Urinary bladder (tissue), 4 donors: ENCODE results near the gene BCCIP. TPM values are rescaled to one million over a fixed set of nuclear protein-coding genes. Genes with fewer than 3 reads are reported as not detected.

Experiments
- DNase-seq: peaks from one replicate; pipeline ENCODE4 v3.0.0-alpha.2; 2015; ENCODE audit errors: extremely low spot score
- H3K27ac ChIP-seq: one replicate; pipeline ENCODE4 v1.5.1; 2013; ENCODE audit warnings: low read depth, mild to moderate bottlenecking, moderate library complexity
- H3K36me3 ChIP-seq: one replicate; pipeline ENCODE4 v1.6.1; 2013; ENCODE audit warnings: mild to moderate bottlenecking, moderate library complexity; ENCODE audit not compliant: insufficient read depth
- H3K4me1 ChIP-seq: one replicate; pipeline ENCODE4 v1.6.1; 2013; ENCODE audit warnings: mild to moderate bottlenecking, moderate library complexity; ENCODE audit not compliant: insufficient read depth
- H3K4me3 ChIP-seq: one replicate; pipeline ENCODE4 v1.5.1; 2013; ENCODE audit warnings: low read depth, low read length
- WGBS: extraction: QIAGEN DNeasy Blood & Tissue Kit; methylation state at CpG from one replicate; pipeline ENCODE4 v1.1.7; 2013; 5-methylcytosine and 5-hydroxymethylcytosine counted together
- polyA plus RNA-seq: library from polyadenylated mRNA; stranded (reverse); fragments of 200-250 nt; gene quantifications from one replicate; pipeline ENCODE4 v1.2.3, GENCODE V29; 2013
- total RNA-seq: library from RNA; depleted of rRNA; stranded (reverse); fragments of >200 nt; gene quantifications from one replicate; pipeline ENCODE4 v1.2.3, GENCODE V29; 2014
- donor health status: healthy with polysubstance abuse.
- donor health status: healthy.

The BCCIP gene
- total RNA-seq = 38.8 TPM
- 48.0 TPM for polyA plus RNA-seq

DNA sequence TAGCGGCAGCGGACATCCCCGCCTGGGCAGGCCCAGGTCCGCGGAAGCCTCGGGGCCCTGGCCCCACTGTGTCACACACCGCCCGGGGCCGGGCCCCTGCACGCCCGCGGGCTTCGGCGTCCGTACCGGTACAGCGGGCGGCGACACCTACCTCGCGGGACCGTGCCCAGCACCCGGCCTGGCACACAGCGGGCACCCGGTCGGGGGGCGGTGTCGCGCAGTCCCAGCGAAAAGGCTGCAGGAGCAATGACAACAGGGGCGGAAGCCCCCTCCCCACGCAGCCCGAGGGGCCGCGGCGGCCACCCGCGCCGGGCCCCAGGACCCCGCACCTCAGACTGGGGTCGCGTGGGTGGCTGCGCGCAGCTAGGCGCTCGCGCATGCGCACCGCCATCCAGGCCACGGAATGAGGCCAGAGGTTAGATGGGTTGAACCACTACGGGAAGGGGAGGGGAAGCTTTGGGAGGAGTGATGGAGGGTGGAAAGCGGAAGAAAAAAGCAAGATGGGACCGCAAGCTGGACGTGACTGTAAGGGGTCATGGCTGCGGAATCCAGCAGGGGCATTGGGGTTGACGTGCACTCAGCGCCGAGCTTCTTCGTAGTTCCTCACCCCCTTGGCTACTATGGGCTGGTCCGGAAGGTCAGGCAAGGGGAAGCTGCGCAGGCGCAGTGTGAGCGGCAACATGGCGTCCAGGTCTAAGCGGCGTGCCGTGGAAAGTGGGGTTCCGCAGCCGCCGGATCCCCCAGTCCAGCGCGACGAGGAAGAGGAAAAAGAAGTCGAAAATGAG is at the start of gene BCCIP, which contains the start of gene UROS:
Gene BCCIP, plus strand, starts transcription at position 669 of the 785 bp plus-strand sequence. Its CDS starts 12 bp downstream, at position 681.
Gene UROS, minus strand, starts transcription at position 381 of the 785 bp plus-strand sequence. CDS start 6,759 bp downstream, outside the sequence.
- Histone ChIP-seq H3K4me3 (peak within 1 kb of the TSS; percentile 84), H3K27ac (peak within 1 kb of the TSS; percentile 66), H3K4me1 (peaks cover 2% of the 10 kb centered on the region), H3K36me3 (peaks cover 2% of the 10 kb centered on the region)
- peak; percentile 85 for DNase-seq
- under 1% methylated on average over 74 of the region's 74 CpGs for WGBS

- H3K4me3 ChIP-seq = no peak overlapping the region
- no peaks in the 10 kb centered on the region for H3K4me1 ChIP-seq
- 91% methylated on average over 75 of the region's 75 CpGs for WGBS
- H3K36me3 ChIP-seq = no peaks in the 10 kb centered on the region
- DNase-seq = no peak
- H3K27ac ChIP-seq = no peak overlapping the region
These were observed 49.4 kb upstream of the BCCIP start for GRCh38 chr10:125773687-125774543.

- 93% methylated on average over 32 of the region's 32 CpGs for WGBS
- no peaks in the 10 kb centered on the region for H3K4me1 ChIP-seq
- DNase-seq = no peak
- no peaks in the 10 kb centered on the region for H3K36me3 ChIP-seq
- no peak overlapping the region for H3K27ac ChIP-seq
- H3K4me3 ChIP-seq = no peak overlapping the region
These were observed 48.7 kb upstream of the BCCIP start for GRCh38 chr10:125774581-125775191.

- no peak for DNase-seq
- whole genome bisulfite sequencing = 92% methylated on average over 26 of the region's 26 CpGs
- no peaks in the 10 kb centered on the region for H3K36me3 ChIP-seq
- no peak within 1 kb of the TSS for H3K27ac ChIP-seq
- H3K4me1 ChIP-seq = no peaks in the 10 kb centered on the region
- H3K4me3 ChIP-seq = no peak within 1 kb of the TSS
These were observed 47.7 kb upstream of the BCCIP start, which contains the start of gene MMP21 for GRCh38 chr10:125775491-125776106. Gene MMP21 (minus strand): TSS chr10:125775821. CDS start chr10:125775821, 0 bp downstream.

- H3K4me1 ChIP-seq = no peaks in the 10 kb centered on the region
- H3K27ac ChIP-seq = no peak overlapping the region
- no peak overlapping the region for H3K4me3 ChIP-seq
- WGBS = 91% methylated on average over 9 of the region's 9 CpGs
- no peak for DNase-seq
- H3K36me3 ChIP-seq = no peaks in the 10 kb centered on the region
These were observed 45.5 kb upstream of the BCCIP start for GRCh38 chr10:125777806-125778205.

DNA sequence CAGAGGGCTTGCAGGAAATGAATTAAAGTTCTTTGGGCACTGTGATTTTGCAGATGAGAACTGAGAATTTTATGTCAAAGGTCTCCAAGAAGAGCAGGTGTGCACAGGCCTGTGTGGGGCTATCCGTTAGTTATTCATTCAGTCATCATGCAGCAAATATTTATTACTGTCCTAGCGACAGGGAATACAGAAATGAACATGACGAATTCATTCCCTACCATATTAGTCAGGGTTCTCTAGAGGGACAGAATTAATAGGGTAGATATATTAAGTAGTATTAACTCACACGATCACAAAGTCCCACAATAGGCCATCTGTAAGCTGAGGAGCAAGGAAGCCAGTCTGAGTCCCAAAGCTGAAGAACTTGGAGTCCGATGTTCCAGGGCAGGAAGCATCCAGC is 44.8 kb upstream of the BCCIP start:
- Histone ChIP-seq H3K4me3 (no peak overlapping the region), H3K36me3 (no peaks in the 10 kb centered on the region), H3K4me1 (no peaks in the 10 kb centered on the region), H3K27ac (no peak overlapping the region)
- DNase-seq = no peak
- 60% methylated on average over 5 of the region's 5 CpGs for WGBS

DNA sequence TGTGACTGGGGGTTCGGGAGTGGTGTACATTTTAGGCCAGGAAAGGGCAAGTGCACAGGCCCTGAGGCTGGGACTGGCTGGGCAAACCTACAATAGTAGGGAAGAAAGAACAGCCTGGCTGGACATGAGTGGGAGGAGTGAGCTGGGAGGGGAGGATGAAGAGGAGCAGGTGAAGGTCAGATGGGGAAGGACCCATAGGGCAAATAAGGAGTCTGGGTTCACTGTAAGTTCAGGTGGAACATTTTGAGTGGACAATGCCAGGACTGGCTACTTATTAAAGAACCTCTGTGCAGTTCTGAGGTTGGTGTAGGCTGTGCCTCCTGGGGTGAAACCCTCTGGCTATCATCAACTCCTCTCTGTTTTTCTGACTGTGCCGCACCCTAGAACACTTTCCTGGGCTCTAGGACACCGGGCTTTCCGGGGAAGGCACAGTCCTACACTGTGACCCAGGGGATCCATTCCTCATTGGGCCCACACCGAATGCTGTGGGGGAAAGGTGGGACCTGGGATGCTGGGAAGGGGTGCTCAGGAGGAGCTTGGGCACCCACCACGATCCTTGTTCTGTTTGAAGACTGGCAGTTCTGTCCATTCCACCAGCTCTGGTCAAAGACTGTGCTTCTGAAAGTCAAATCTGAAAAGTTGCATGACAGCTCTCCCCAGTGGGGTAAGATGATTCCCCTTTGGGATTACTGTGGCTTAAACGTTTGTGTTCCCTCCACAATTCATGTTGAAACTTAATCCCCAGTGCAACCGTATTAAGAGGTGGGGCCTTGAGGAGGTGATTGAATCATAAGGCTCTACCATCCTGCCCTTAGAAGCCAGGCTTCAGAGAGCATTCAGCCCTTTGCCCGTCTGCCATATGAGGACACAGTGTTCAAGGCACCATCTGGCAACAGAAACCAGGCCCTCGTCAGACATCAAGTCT is 43.7 kb upstream of the BCCIP start:
- Histone ChIP-seq H3K4me3 (no peak overlapping the region), H3K36me3 (no peaks in the 10 kb centered on the region), H3K27ac (no peak overlapping the region), H3K4me1 (no peaks in the 10 kb centered on the region)
- 83% methylated on average over 10 of the region's 10 CpGs for WGBS
- DNase-seq = no peak

- H3K4me3 ChIP-seq = no peak overlapping the region
- H3K27ac ChIP-seq = no peak overlapping the region
- no peak for DNase-seq
- H3K36me3 ChIP-seq = no peaks in the 10 kb centered on the region
- no peaks in the 10 kb centered on the region for H3K4me1 ChIP-seq
- 95% methylated on average over 8 of the region's 8 CpGs for WGBS
These were observed 42.0 kb upstream of the BCCIP start for GRCh38 chr10:125781374-125781773.

DNA sequence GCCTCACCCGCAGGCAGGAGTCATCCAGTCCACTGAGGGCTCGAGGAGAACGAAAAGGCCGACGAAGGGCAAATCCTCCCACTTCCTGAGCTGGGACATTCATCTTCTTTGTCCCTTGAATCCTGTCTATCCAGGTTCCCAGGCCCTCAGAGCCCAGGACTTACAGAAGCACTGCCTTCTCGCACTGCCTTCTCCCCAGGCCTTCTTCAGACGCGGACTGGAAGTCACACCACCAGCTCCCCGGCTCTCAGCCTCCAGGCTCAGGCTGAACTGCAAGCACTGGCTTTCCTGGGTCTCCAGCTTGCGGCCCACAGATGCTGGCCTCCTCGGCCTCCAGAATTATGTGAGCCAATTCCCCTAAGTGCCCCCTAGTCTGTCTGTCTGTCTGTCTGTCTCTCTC is 41.3 kb upstream of the BCCIP start:
- no peak overlapping the region for H3K4me3 ChIP-seq
- WGBS = 89% methylated on average over 11 of the region's 11 CpGs
- no peaks in the 10 kb centered on the region for H3K36me3 ChIP-seq
- no peaks in the 10 kb centered on the region for H3K4me1 ChIP-seq
- no peak for DNase-seq
- H3K27ac ChIP-seq = no peak overlapping the region

DNA sequence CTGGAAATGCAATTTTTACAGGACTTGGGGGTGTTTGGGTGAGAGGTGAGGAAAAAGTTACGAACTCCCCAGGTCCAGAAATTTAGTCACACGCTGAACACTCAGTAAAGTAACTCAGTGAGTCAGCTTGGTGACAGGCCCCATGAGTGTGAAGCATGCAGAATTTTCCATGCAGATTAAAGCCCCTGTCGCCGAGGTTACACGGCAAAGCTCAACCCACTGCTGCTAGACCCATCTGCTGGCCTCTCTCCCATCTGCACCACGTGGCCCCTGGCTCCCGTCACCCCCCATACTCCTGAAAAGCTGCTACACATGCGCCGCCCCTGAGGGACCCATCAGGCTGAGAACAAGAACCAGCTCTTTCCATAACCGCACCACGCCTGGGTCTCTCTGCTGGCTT is 40.7 kb upstream of the BCCIP start:
- DNase-seq = no peak
- Histone ChIP-seq H3K27ac (no peak overlapping the region), H3K4me1 (no peaks in the 10 kb centered on the region), H3K4me3 (no peak overlapping the region), H3K36me3 (no peaks in the 10 kb centered on the region)
- WGBS = 80% methylated on average over 11 of the region's 11 CpGs

- H3K4me3 ChIP-seq = no peak overlapping the region
- WGBS = 89% methylated on average over 7 of the region's 7 CpGs
- no peak for DNase-seq
- no peak overlapping the region for H3K27ac ChIP-seq
- H3K36me3 ChIP-seq = no peaks in the 10 kb centered on the region
- H3K4me1 ChIP-seq = no peaks in the 10 kb centered on the region
These were observed 39.9 kb upstream of the BCCIP start for GRCh38 chr10:125783408-125783807.

- no peak overlapping the region for H3K27ac ChIP-seq
- 73% methylated on average over 6 of the region's 6 CpGs for WGBS
- no peaks in the 10 kb centered on the region for H3K4me1 ChIP-seq
- no peak for DNase-seq
- H3K4me3 ChIP-seq = no peak overlapping the region
- no peaks in the 10 kb centered on the region for H3K36me3 ChIP-seq
These were observed 39.4 kb upstream of the BCCIP start for GRCh38 chr10:125783957-125784356.
